Right cardiac atrium (tissue), 5 donors: Measurements from ENCODE around the gene GALNT16. TPM values are rescaled to one million over a fixed set of nuclear protein-coding genes. Genes with fewer than 3 reads are reported as not detected.
A peak's percentile ranks its signal among the peaks of the same experiment; 100 is the strongest.

ENCODE experiments used
- ATAC-seq, 2 donors: fragments of 200-7000 bp; cut with Tn5 transposase; one replicate each; pipeline versions ENCODE4 v1.8.0 to v1.9.1; 2020; ENCODE audit warnings: moderate library complexity in 2 of 2, mild to moderate bottlenecking in 1 of 2
- DNase-seq, 3 donors: peaks; one replicate each; pipeline ENCODE4 v3.0.0-alpha.2; 2020
- H3K27ac ChIP-seq: one replicate; pipeline ENCODE4 v1.5.1; 2013; ENCODE audit warnings: mild to moderate bottlenecking, low read length, control low read depth, moderate library complexity
- H3K27me3 ChIP-seq: one replicate; pipeline ENCODE4 v1.6.1; 2013; ENCODE audit not compliant: control insufficient read depth, insufficient read depth
- H3K4me1 ChIP-seq: one replicate; pipeline ENCODE4 v1.6.1; 2013; ENCODE audit warnings: low read length; ENCODE audit not compliant: control insufficient read depth, insufficient read depth
- H3K4me3 ChIP-seq: one replicate; pipeline ENCODE4 v1.5.1; 2013; ENCODE audit warnings: low read length, control low read depth
- H3K9me3 ChIP-seq: one replicate; pipeline ENCODE4 v1.6.1; 2013; ENCODE audit warnings: low read length; ENCODE audit not compliant: control insufficient read depth
- WGBS: extraction: QIAGEN DNeasy Blood & Tissue Kit; methylation state at CpG from one replicate; pipeline ENCODE4 v1.1.7; 2013; 5-methylcytosine and 5-hydroxymethylcytosine counted together
- intact Hi-C, 4 donors: fragments of 100-400 bp; cut with DNase I; formaldehyde crosslinking; loops; one replicate each; pipeline versions ENCODE4 v1.11.0 to v1.14.0; 2022 to 2023
- polyA plus RNA-seq: library from polyadenylated mRNA; stranded (reverse); fragments of 200-250 nt; gene quantifications from one replicate; pipeline ENCODE4 v1.2.3, GENCODE V29; 2013
- total RNA-seq, 4 donors: library from RNA; stranded (reverse); fragmentation: NEBNext Ultra II Directional; extraction: Animal tissue kit (Norgen Biotek cat#: 25700); gene quantifications; one replicate each; pipeline ENCODE4 v1.2.1, GENCODE V29; 2021
- donor health status: healthy with polysubstance abuse.
- donor health status: DM: no; HTN: yes; CAD: no.
- donor health status: DM: no; HTN: no; CAD: no.
- donor health status: DM: no; HTN: yes; CAD: no; lungs with severe emphysema.
- donor health status: DM: yes; HTN: yes; CAD: no.

The GALNT16 gene
- total and polyA plus RNA-seq, 5 donors, result 24.3 to 50.9 (median 33.5) TPM

DNA sequence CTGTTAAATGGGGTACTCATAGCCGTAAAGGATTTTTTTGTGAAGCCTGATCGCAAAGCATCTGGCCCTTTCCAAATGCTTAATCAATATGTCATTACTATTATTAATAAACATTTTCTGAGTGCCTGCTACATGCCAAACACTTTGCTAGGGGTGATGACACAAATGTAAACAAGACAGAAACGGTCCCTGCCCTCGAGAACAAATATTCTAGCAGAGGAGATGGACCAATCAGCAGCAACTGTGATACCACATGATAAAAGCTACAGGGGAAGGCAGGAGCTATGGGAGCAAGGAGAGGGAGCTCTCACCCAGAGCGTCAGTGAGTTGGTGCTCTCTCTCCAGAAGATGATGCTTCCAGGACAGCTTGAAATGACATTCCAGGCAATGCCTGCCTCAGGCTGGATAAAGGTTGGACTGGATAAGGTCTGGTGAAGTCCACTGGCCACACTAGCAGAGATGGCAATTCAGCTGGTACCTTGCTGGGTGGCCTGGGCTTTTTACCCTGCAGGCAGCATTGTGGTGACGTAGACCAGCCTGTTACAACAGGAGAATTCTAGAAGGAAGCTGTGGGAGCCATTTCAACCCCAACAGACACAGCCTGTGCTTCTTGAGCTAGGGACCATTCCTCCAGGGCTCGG is 97.1 kb downstream of the GALNT16 start:
- H3K4me3 ChIP-seq, result no peak overlapping the region
- no peak for DNase-seq
- 76% methylated on average over 7 of the region's 7 CpGs for WGBS
- ATAC-seq, result no peak
- H3K27me3 ChIP-seq, result no peaks in the 10 kb centered on the region
- no peaks in the 10 kb centered on the region for H3K9me3 ChIP-seq
- peaks cover 2% of the 10 kb centered on the region for H3K4me1 ChIP-seq
- intact Hi-C loops, result no loop called here
- H3K27ac ChIP-seq, result no peak overlapping the region

DNA sequence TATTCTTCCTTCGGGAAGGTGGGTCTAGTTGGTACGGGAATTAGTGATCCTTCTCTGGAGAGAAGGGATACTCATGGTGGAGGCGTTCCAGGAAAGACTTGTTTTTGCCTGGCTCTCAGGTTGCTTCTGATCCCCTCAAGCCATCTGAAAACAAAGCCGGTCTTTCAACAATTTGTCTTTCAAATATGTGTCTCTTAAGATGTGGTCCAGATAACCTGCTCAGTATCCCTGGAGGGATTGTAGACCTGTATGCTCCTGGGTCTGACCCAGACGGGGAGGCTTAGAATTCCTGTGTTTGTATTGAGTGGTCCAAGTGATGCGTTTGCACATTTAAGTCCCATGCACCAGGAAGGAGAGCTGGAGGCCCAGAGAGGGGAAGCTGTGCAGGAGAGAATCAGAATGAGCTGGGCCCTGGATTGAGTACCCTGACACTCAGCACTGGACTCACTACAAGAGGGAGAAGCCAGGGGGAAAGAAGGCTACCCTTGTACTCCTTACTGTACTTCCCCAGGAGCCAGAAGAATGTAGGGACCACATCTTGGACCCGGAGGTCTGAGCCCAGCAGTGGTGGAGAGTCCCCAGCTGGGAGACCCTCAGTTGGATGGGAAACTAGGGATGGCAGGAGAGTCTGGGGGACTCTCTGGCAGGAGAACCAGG is 97.7 kb downstream of the GALNT16 start:
- ATAC-seq (no peak), DNase-seq (no peak)
- no peaks in the 10 kb centered on the region for H3K27me3 ChIP-seq
- peaks cover 2% of the 10 kb centered on the region for H3K4me1 ChIP-seq
- 86% methylated on average over 7 of the region's 7 CpGs for WGBS
- H3K4me3 ChIP-seq, result no peak overlapping the region
- intact Hi-C loops, result no loop called here
- no peaks in the 10 kb centered on the region for H3K9me3 ChIP-seq
- no peak overlapping the region for H3K27ac ChIP-seq

DNA sequence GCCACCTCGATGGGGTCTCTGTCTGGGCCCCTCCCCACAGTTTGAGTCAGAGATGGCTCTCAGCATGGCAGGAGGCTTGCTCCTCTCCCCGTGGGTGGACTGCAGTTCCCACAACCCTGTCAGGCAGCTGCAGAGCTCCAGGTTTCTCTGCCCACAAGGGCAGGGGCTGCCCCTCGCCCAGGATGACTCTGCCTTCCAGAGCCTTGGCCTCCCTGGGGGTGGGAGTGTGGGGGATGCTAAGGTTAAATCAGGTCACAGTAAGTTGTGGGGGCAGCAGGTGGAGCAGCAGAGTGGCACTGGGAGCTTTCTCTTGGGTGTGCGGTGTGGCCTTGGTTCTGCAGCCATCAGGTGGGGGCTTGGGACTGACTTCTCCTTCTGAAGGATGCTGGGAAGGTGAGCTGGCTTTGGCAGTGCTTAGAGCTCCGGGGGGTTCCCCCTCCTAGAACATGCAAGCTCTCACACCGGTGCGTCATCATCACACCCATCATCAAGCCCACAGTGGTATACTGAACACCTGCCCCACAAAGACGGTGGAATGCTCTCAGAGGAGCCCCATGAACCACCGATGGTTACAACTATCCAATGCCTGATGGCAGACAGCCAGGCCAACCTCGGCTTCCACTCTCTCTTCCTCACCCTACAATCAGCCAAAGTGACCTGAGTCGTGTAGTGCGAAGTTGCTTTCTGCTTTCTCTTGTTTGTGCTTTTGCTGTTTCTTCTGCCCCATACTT is 98.4 kb downstream of the GALNT16 start:
- H3K27me3 ChIP-seq, result no peaks in the 10 kb centered on the region
- ATAC-seq, result no peak
- intact Hi-C loops, result no loop called here
- no peak overlapping the region for H3K27ac ChIP-seq
- no peak for DNase-seq
- H3K9me3 ChIP-seq, result no peaks in the 10 kb centered on the region
- no peak overlapping the region for H3K4me3 ChIP-seq
- H3K4me1 ChIP-seq, result peaks cover 2% of the 10 kb centered on the region
- WGBS, result 63% methylated on average over 12 of the region's 12 CpGs

DNA sequence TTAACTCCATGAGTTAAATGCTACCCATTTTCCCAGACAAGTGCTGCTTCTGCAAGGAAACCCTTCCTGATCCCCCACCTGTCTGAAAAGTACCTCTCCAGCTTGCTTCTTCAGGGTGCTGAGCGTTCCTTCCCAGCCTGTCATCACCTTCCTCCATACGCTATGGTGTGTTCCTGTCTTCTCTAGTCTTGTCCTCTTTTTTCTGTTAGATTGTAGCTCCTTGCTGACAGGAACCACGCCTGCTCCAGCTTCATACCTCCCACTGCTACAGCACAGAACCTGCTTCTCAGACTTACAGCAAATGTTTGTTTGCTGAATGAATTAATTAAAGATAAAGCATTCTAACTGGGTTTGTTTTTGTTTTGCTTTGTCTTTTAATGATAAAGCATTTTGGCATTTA is 99.0 kb downstream of the GALNT16 start:
- intact Hi-C loops, result no loop called here
- H3K4me1 ChIP-seq, result peaks cover 2% of the 10 kb centered on the region
- H3K9me3 ChIP-seq, result no peaks in the 10 kb centered on the region
- no peak for DNase-seq
- WGBS, result 75% methylated on average over 3 of the region's 3 CpGs
- no peak for ATAC-seq
- H3K4me3 ChIP-seq, result no peak overlapping the region
- H3K27ac ChIP-seq, result no peak overlapping the region
- H3K27me3 ChIP-seq, result no peaks in the 10 kb centered on the region

DNA sequence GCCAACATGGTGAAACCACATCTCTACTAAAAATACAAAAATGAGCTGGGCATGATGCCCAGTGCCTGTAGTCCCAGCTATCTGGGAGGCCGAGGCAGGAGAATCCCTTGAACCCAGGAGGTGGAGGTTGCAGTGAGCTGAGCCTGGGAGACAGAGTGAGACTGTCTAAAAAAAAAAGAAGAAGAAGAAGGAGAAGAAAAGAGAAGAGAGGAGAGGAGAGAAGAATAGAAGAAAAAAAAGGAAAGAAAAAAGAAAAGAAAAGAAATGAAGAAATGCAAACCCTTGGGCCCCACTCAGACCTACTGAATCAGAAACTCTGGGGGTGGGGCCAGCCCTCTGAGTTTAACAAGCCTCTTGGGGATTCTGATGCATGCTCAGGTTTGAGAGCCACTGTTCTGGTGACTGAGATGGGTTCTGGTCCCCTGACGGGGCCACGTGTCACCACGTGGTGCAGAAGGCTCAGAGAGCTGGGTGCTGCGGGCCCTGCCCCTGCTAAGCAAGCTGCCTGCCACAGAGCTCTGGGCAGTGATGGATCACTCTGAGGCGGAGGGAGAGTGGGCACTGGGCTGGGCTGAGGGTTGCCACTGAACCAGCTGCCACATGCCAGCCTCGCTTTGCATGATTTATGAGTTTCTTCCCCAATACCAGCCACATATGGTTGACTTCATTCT is 100.6 kb downstream of the GALNT16 start:
- no peak overlapping the region for H3K27ac ChIP-seq
- no peak overlapping the region for H3K4me3 ChIP-seq
- peaks cover 2% of the 10 kb centered on the region for H3K4me1 ChIP-seq
- no peaks in the 10 kb centered on the region for H3K9me3 ChIP-seq
- no peak for ATAC-seq
- H3K27me3 ChIP-seq, result no peaks in the 10 kb centered on the region
- no peak for DNase-seq
- 77% methylated on average over 7 of the region's 7 CpGs for WGBS
- intact Hi-C loops, result loop anchor here in 2 of 4 donors (5.0 to 10.0 kb wide), 2 partner anchors 116 to 118 kb away; no protein-coding TSS in a partner anchor

DNA sequence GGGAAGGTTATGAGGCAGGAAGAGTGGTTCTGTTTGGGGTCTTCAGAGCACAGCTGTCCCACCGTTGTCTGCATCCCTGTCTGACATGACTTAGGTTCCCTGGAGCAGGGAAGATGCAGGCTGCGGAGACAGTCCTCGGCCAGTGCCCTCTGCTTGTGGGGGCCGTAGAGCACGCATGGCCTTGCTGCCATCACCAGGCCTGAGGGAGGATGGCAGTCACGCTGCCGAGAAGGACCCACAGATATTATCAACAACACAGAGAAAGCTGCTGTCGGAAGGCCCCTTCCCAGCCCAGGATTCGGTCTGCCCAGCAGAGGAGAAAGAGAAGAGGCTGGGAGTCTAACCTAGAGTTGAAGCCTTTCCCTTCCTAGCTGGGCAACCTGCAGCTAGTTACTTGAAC is 103.1 kb downstream of the GALNT16 start:
- DNase-seq (peak; percentile 26 to 72 (median 65)), ATAC-seq (peak; percentile 82 to 84)

DNA sequence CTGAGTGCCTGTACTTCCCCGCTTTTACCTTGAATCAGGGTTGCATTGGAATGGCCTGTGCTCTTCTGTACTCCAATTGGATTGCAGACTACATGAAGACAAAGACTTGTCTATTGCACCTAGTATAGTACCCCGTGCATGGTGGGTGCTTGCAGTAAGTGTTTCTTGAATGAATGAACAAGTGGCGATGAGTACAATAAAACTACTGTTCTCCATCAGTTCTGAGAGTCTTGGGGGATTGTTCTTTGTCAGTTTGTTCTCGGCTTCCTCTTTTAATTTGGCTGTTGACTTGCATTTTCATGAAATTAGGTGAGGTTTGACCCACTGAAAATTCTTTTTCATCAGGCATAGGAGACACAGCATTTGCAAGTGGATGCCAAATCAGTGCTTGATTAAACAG is 104.0 kb downstream of the GALNT16 start:
- no peaks in the 10 kb centered on the region for H3K4me1 ChIP-seq
- H3K4me3 ChIP-seq, result no peak overlapping the region
- no peaks in the 10 kb centered on the region for H3K27me3 ChIP-seq
- ATAC-seq (no peak), DNase-seq (no peak)
- intact Hi-C loops, result loop anchor here in 2 of 4 donors (5.0 to 10.0 kb wide), 2 partner anchors 119 to 122 kb away; no protein-coding TSS in a partner anchor
- H3K27ac ChIP-seq, result no peak overlapping the region
- no peaks in the 10 kb centered on the region for H3K9me3 ChIP-seq
- 84% methylated on average over 4 of the region's 4 CpGs for WGBS

More for the DNA sequence above, 103.1 kb downstream of the GALNT16 start:
- WGBS, result 33% methylated on average over 9 of the region's 9 CpGs
- no peak overlapping the region for H3K4me3 ChIP-seq
- H3K27ac ChIP-seq, result no peak overlapping the region
- H3K9me3 ChIP-seq, result no peaks in the 10 kb centered on the region
- no peaks in the 10 kb centered on the region for H3K4me1 ChIP-seq
- H3K27me3 ChIP-seq, result no peaks in the 10 kb centered on the region
- intact Hi-C loops, result loop anchor here in 2 of 4 donors (5.0 to 10.0 kb wide), 2 partner anchors 118 to 121 kb away; no protein-coding TSS in a partner anchor

DNA sequence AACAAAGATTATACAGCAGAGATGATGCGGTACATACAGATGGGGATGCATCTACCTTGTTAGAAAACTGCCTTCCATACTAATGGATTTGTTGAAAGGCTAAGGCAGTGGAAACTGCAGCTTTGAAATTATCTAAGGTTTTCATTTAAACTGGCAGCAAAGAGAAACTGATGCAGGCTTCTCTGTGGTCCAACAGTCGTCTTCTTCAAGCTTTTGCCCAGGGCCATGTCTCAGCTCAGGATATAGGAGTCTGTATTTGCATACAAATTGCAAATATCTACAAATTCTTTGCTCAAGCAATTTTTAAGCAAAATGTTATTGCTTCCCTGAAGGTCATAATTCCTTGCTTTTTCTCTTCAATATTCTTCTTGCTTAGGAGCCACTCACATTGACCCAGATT is 104.4 kb downstream of the GALNT16 start:
- intact Hi-C loops, result loop anchor here in 2 of 4 donors (5.0 to 10.0 kb wide), 2 partner anchors 120 to 122 kb away; no protein-coding TSS in a partner anchor
- no peak overlapping the region for H3K27ac ChIP-seq

DNA sequence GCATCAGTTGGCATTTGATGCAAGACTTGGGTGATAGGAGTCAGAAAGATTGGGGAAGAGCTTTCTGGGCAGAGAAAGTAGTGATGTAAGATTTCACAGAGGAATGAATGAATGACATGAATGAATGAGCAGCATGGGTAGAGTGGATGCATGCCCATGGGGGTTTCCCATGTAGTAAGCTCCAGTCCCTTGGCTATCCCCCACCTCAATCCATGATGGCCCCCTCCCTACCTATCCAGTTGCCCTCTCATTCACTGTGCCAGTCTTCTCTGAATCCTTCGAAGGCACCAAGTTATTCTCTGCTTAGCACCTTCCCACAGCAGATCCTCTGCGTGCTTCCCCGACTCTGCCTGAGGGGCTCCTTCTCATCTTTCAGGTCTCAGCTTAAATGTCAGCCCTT is 106.1 kb downstream of the GALNT16 start:
- 58% methylated on average over 3 of the region's 3 CpGs for WGBS
- no peak for ATAC-seq
- intact Hi-C loops, result loop anchor here in 1 of 4 donors (10.0 kb wide), 1 partner anchor 121 kb away; no protein-coding TSS in a partner anchor
- DNase-seq, result no peak
- Histone ChIP-seq H3K4me3 (no peak overlapping the region), H3K4me1 (no peaks in the 10 kb centered on the region), H3K27ac (no peak overlapping the region), H3K9me3 (no peaks in the 10 kb centered on the region), H3K27me3 (no peaks in the 10 kb centered on the region)

More for the DNA sequence above, 104.4 kb downstream of the GALNT16 start:
- H3K4me3 ChIP-seq, result no peak overlapping the region
- no peaks in the 10 kb centered on the region for H3K9me3 ChIP-seq
- no peaks in the 10 kb centered on the region for H3K4me1 ChIP-seq
- ATAC-seq, result no peak
- DNase-seq, result no peak
- 83% methylated on average over 2 of the region's 2 CpGs for WGBS
- H3K27me3 ChIP-seq, result no peaks in the 10 kb centered on the region

DNA sequence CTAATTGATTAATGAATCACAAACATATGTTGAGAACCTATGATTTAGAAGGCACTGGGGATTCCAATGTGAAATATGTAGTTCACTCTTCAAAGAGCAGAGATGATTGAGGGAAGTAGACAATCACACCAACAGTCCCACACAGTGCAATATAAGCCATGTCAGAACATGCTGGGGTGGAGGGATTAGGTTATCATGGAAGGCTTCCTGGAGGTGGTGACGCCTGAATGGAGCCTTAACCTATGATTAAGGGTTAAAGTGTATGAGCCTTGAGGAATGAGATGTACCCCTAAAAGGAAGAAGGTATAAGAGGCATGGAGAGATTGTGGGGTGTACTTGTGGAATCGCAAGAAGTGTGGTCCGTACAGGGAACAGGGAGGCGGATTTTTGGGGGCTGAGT is 106.8 kb downstream of the GALNT16 start:
- no peak overlapping the region for H3K4me3 ChIP-seq
- H3K27me3 ChIP-seq, result no peaks in the 10 kb centered on the region
- ATAC-seq (no peak), DNase-seq (no peak)
- no peaks in the 10 kb centered on the region for H3K9me3 ChIP-seq
- intact Hi-C loops, result loop anchor here in 1 of 4 donors (10.0 kb wide), 1 partner anchor 122 kb away; no protein-coding TSS in a partner anchor
- no peaks in the 10 kb centered on the region for H3K4me1 ChIP-seq
- WGBS, result 96% methylated on average over 4 of the region's 4 CpGs
- H3K27ac ChIP-seq, result no peak overlapping the region
